Endothelial cell of umbilical vein (primary cell): ENCODE data around the gene PBOV1.

Experiments used
- EZH2 ChIP-seq: IDR thresholded peaks from 2 replicates; pipeline ENCODE4 v1.6.1; 2012; ENCODE audit warnings: borderline replicate concordance, low read depth, mild to moderate bottlenecking, moderate library complexity, low read length, inconsistent platforms; ENCODE audit not compliant: severe bottlenecking
- FOS ChIP-seq: IDR thresholded peaks from 2 replicates; pipeline ENCODE4 v1.6.1; 2011; ENCODE audit warnings: mild to moderate bottlenecking, low read length, moderate library complexity, borderline replicate concordance; ENCODE audit not compliant: insufficient read depth
- GATA2 ChIP-seq: IDR thresholded peaks from 2 replicates; pipeline ENCODE4 v1.7.0; 2011; ENCODE audit warnings: low read depth, mild to moderate bottlenecking, moderate library complexity, mixed read lengths, low read length; ENCODE audit not compliant: insufficient read length, insufficient read depth
- JUN ChIP-seq: IDR thresholded peaks from 2 replicates; pipeline ENCODE4 v1.6.1; 2011; ENCODE audit warnings: borderline replicate concordance, low read depth; ENCODE audit not compliant: insufficient read length, insufficient read depth
- MYC ChIP-seq: IDR thresholded peaks from one replicate; pipeline ENCODE4 v1.6.1; 2011; ENCODE audit warnings: mild to moderate bottlenecking, low read depth, low read length
- POLR2A ChIP-seq: IDR thresholded peaks from 2 replicates; pipeline ENCODE4 v1.6.1; 2012; ENCODE audit warnings: low read depth, mild to moderate bottlenecking, control low read depth, low read length
- POLR2AphosphoS5 ChIP-seq: IDR thresholded peaks from 2 replicates; pipeline ENCODE4 v1.6.1; 2012; ENCODE audit warnings: low read depth, mild to moderate bottlenecking, control low read depth, low read length, moderate library complexity; ENCODE audit not compliant: insufficient read depth
- TF ChIP-seq, protein P1 (sequence below), 2 donors: IDR thresholded peaks; 1 replicate in 1 of 2; 2 replicates in 1 of 2; pipeline ENCODE4 v1.5.1; 2011; ENCODE audit warnings: low read length in 2 of 2, mild to moderate bottlenecking in 2 of 2, moderate library complexity in 2 of 2, control low read depth in 1 of 2, inconsistent platforms in 1 of 2, low read depth in 1 of 2; ENCODE audit not compliant: insufficient read depth in 1 of 2; ENCODE audit errors: extremely low read depth in 1 of 2
- TF ChIP-seq, protein P2 (sequence below): IDR thresholded peaks from 2 replicates; pipeline ENCODE4 v1.6.1; 2011; ENCODE audit not compliant: insufficient read depth, insufficient read length

DNA sequence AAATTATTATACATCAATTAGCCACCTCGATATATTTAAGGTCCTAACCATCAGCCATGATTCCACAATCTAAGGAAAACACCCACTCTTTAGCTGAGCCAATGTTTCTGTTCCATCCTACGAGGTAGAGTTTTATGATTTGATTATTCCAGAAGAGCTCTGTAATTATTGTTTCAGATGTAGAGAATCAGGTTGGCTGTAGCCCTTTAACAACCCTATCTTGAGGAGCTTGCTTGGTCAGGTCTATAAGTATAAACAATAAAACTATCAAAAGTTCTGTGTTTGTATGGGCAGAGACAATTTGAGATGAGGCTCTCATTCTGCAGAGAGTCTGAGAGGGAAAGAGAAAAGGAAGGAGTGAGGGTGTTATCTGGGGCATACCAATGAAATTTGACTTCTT, at the start of gene PBOV1:
- TF ChIP-seq, protein P1, sequence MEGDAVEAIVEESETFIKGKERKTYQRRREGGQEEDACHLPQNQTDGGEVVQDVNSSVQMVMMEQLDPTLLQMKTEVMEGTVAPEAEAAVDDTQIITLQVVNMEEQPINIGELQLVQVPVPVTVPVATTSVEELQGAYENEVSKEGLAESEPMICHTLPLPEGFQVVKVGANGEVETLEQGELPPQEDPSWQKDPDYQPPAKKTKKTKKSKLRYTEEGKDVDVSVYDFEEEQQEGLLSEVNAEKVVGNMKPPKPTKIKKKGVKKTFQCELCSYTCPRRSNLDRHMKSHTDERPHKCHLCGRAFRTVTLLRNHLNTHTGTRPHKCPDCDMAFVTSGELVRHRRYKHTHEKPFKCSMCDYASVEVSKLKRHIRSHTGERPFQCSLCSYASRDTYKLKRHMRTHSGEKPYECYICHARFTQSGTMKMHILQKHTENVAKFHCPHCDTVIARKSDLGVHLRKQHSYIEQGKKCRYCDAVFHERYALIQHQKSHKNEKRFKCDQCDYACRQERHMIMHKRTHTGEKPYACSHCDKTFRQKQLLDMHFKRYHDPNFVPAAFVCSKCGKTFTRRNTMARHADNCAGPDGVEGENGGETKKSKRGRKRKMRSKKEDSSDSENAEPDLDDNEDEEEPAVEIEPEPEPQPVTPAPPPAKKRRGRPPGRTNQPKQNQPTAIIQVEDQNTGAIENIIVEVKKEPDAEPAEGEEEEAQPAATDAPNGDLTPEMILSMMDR (IDR thresholded peaks at IDR 0.05; ENCODE audit: extremely low read depth in 1 of 2, insufficient read depth in 1 of 2, low read depth in 1 of 2, low read length in 2 of 2), result no peak
- TF ChIP-seq JUN, result no peak
- no peak for TF ChIP-seq EZH2
- TF ChIP-seq POLR2A, result no peak
- TF ChIP-seq POLR2AphosphoS5, result no peak
- no peak for TF ChIP-seq FOS
- no peak for TF ChIP-seq MYC
- TF ChIP-seq GATA2, result no peak
- TF ChIP-seq, protein P2, sequence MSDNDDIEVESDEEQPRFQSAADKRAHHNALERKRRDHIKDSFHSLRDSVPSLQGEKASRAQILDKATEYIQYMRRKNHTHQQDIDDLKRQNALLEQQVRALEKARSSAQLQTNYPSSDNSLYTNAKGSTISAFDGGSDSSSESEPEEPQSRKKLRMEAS, result no peak
